IMR-90 (cell line): Measurements from ENCODE around the gene VDR. TPM values are rescaled to one million over a fixed set of nuclear protein-coding genes. Genes with fewer than 3 reads are reported as not detected.
A peak's percentile ranks its signal among the peaks of the same experiment; 100 is the strongest.

Source experiments
- ATAC-seq: fragments of 200-7000 bp; cut with Tn5 transposase; 2 replicates; pipeline ENCODE4 v1.9.1; 2020; ENCODE audit warnings: low read depth, mild to moderate bottlenecking, moderate library complexity
- BruUV-seq: library from RNA; stranded (reverse); fragments of 400-500 nt; replicated peaks from 2 replicates; lab custom pipeline; 2021; lab: Mats Ljungman, UMichigan
- CTCF ChIA-PET: fragments of 300-600 bp; formaldehyde crosslinking; extraction: SDS; loops from one replicate; lab custom pipeline; 2021; ENCODE audit warnings: antibody characterized with exemption; lab: Yijun Ruan, JAX
- POLR2A ChIA-PET: fragments of 300-600 bp; sonication (Branson Sonifier 250); formaldehyde crosslinking; loops from one replicate; lab custom pipeline; 2022; ENCODE audit warnings: antibody characterized with exemption; ENCODE audit not compliant: unreplicated experiment; lab: Charles Lee
- DNase-seq: peaks from one replicate; pipeline ENCODE4 v3.0.0; 2013
- H2AFZ ChIP-seq: replicated peaks from 2 replicates; pipeline ENCODE3; 2013; ENCODE audit warnings: low read length, mild to moderate bottlenecking; ENCODE audit not compliant: poor library complexity
- H2AK5ac ChIP-seq: 2 replicates; pipeline ENCODE4 v1.6.1; 2013; ENCODE audit warnings: low read depth, low read length, inconsistent platforms
- H2AK9ac ChIP-seq: replicated peaks from 2 replicates; pipeline ENCODE3; 2013; ENCODE audit warnings: mild to moderate bottlenecking, low read depth, low read length, moderate library complexity; ENCODE audit not compliant: poor library complexity
- H2BK120ac ChIP-seq: 2 replicates; pipeline ENCODE4 v1.6.1; 2013; ENCODE audit warnings: low read depth, low read length, inconsistent platforms
- H2BK15ac ChIP-seq: 3 replicates; pipeline ENCODE4 v1.6.1; 2013; ENCODE audit warnings: low read depth, low read length, inconsistent platforms
- H2BK20ac ChIP-seq: 2 replicates; pipeline ENCODE4 v1.6.1; 2013; ENCODE audit warnings: low read depth, mild to moderate bottlenecking, inconsistent platforms, low read length, moderate library complexity
- H2BK5ac ChIP-seq: 2 replicates; pipeline ENCODE4 v1.6.1; 2013; ENCODE audit warnings: mild to moderate bottlenecking, low read depth, low read length, inconsistent platforms; ENCODE audit not compliant: poor library complexity, severe bottlenecking
- H3K14ac ChIP-seq: replicated peaks from 2 replicates; pipeline ENCODE4 v1.6.1; 2013; ENCODE audit warnings: low read depth, low read length, inconsistent platforms
- H3K18ac ChIP-seq: 2 replicates; pipeline ENCODE4 v1.6.1; 2013; ENCODE audit warnings: low read depth, low read length, control low read depth
- H3K23ac ChIP-seq: 2 replicates; pipeline ENCODE4 v1.6.1; 2013; ENCODE audit warnings: low read depth, low read length, inconsistent platforms
- H3K27ac ChIP-seq: 2 replicates; pipeline ENCODE4 v1.5.1; 2013; ENCODE audit warnings: mild to moderate bottlenecking, control low read depth, low read length; ENCODE audit not compliant: insufficient read depth
- H3K27me3 ChIP-seq: 2 replicates; pipeline ENCODE4 v1.6.1; 2013; ENCODE audit warnings: low read length; ENCODE audit not compliant: control insufficient read depth, insufficient read depth
- H3K36me3 ChIP-seq: 2 replicates; pipeline ENCODE4 v1.6.1; 2013; ENCODE audit warnings: low read length, mixed read lengths; ENCODE audit not compliant: control insufficient read depth, insufficient read depth
- H3K4ac ChIP-seq: 2 replicates; pipeline ENCODE4 v1.6.1; 2013; ENCODE audit warnings: low read depth, low read length, inconsistent platforms
- H3K4me1 ChIP-seq: 2 replicates; pipeline ENCODE4 v1.6.1; 2013; ENCODE audit warnings: low read length, mixed read lengths; ENCODE audit not compliant: control insufficient read depth, insufficient read depth
- H3K4me2 ChIP-seq: 2 replicates; pipeline ENCODE4 v1.6.1; 2013; ENCODE audit warnings: low read depth, mild to moderate bottlenecking, control low read depth, low read length, moderate library complexity
- H3K4me3 ChIP-seq: 2 replicates; pipeline ENCODE4 v1.5.1; 2013; ENCODE audit warnings: low read depth, mild to moderate bottlenecking, control low read depth, low read length, moderate library complexity; ENCODE audit not compliant: insufficient read depth
- H3K56ac ChIP-seq: 2 replicates; pipeline ENCODE4 v1.6.1; 2013; ENCODE audit warnings: low read length, inconsistent platforms; ENCODE audit not compliant: insufficient read depth; ENCODE audit errors: extremely low read depth
- H3K79me1 ChIP-seq, 2 experiments: 2 replicates each; pipeline ENCODE4 v1.6.1; 2013; ENCODE audit warnings: low read length in 2 of 2, inconsistent platforms in 1 of 2, low read depth in 1 of 2
- H3K9ac ChIP-seq: 2 replicates; pipeline ENCODE4 v1.6.1; 2013; ENCODE audit warnings: low read depth, low read length, control low read depth
- H3K9me1 ChIP-seq: 2 replicates; pipeline ENCODE4 v1.6.1; 2013; ENCODE audit warnings: low read length, inconsistent platforms; ENCODE audit not compliant: insufficient read depth
- H3K9me3 ChIP-seq: 2 replicates; pipeline ENCODE4 v1.6.1; 2013; ENCODE audit warnings: low read length; ENCODE audit not compliant: control insufficient read depth, insufficient read depth
- H4K20me1 ChIP-seq: 2 replicates; pipeline ENCODE4 v1.6.1; 2013; ENCODE audit warnings: low read length, inconsistent platforms; ENCODE audit not compliant: insufficient read depth
- H4K5ac ChIP-seq: 2 replicates; pipeline ENCODE4 v1.6.1; 2013; ENCODE audit warnings: mild to moderate bottlenecking, low read depth, low read length, control low read depth
- H4K8ac ChIP-seq, 2 experiments: 2 replicates each; pipeline ENCODE4 v1.6.1; 2013; ENCODE audit warnings: low read depth in 2 of 2, low read length in 2 of 2, control low read depth in 1 of 2, inconsistent platforms in 1 of 2
- H4K91ac ChIP-seq: 2 replicates; pipeline ENCODE4 v1.6.1; 2013; ENCODE audit warnings: low read depth, low read length, inconsistent platforms; ENCODE audit not compliant: insufficient read depth
- BHLHE40 ChIP-seq: fragments of 150-350 bp; IDR thresholded peaks from 2 replicates; pipeline ENCODE4 v1.6.1; 2016; ENCODE audit warnings: mild to moderate bottlenecking, low read depth, low read length
- CEBPB ChIP-seq: IDR thresholded peaks from 2 replicates; pipeline ENCODE4 v1.6.1; 2012; ENCODE audit warnings: low read depth, low read length, improper control_type of control experiment
- CHD1 ChIP-seq: IDR thresholded peaks from 2 replicates; pipeline ENCODE4 v1.6.1; 2012; ENCODE audit warnings: low read depth, low read length, improper control_type of control experiment
- FOS ChIP-seq: fragments of 150-350 bp; IDR thresholded peaks from 2 replicates; pipeline ENCODE4 v1.6.1; 2016; ENCODE audit warnings: low read depth, low read length
- MAFK ChIP-seq: IDR thresholded peaks from 2 replicates; pipeline ENCODE4 v1.6.1; 2012; ENCODE audit warnings: low read depth, low read length, improper control_type of control experiment
- MAZ ChIP-seq: IDR thresholded peaks from 2 replicates; pipeline ENCODE4 v1.6.1; 2012; ENCODE audit warnings: low read depth, mild to moderate bottlenecking, low read length, improper control_type of control experiment, moderate library complexity, borderline replicate concordance
- MXI1 ChIP-seq: IDR thresholded peaks from 2 replicates; pipeline ENCODE4 v1.6.1; 2012; ENCODE audit warnings: low read depth, mild to moderate bottlenecking, low read length, moderate library complexity, borderline replicate concordance
- RAD21 ChIP-seq: IDR thresholded peaks from 2 replicates; pipeline ENCODE4 v1.6.1; 2012; ENCODE audit warnings: low read length, improper control_type of control experiment
- RCOR1 ChIP-seq: IDR thresholded peaks from 2 replicates; pipeline ENCODE4 v1.6.1; 2012; ENCODE audit warnings: mild to moderate bottlenecking, low read length, improper control_type of control experiment; ENCODE audit not compliant: insufficient replicate concordance
- RFX5 ChIP-seq: IDR thresholded peaks from 2 replicates; pipeline ENCODE4 v1.8.0; 2012; ENCODE audit warnings: low read depth, mild to moderate bottlenecking, low read length, moderate library complexity
- SMC3 ChIP-seq: fragments of 150-350 bp; IDR thresholded peaks from 2 replicates; pipeline ENCODE4 v1.6.1; 2016; ENCODE audit warnings: low read depth, mild to moderate bottlenecking, antibody characterized with exemption, low read length, moderate library complexity
- whole genome bisulfite sequencing, 2 experiments: methylation state at CpG; one replicate each; pipeline versions ENCODE4 v1.1.5 to v1.1.7; 2013; ENCODE audit warnings: missing lambda C conversion rate in 2 of 2; ENCODE audit not compliant: insufficient read length in 1 of 2; ENCODE audit errors: extremely low coverage in 2 of 2; 5-methylcytosine and 5-hydroxymethylcytosine counted together
- dilution Hi-C: fragments of 300-500 bp; cut with HindIII; formaldehyde crosslinking; loops from one replicate; pipeline ENCODE4 v1.14.3; 2018; ENCODE audit warnings: low sequenced_read_pairs; ENCODE audit not compliant: unreplicated experiment
- in situ Hi-C: fragments of 300-500 bp; cut with MboI; formaldehyde crosslinking; loops from 3 replicates; pipeline ENCODE4 v1.14.3; 2019; ENCODE audit warnings: low sequenced_read_pairs, inconsistent platforms, mixed read lengths
- intact Hi-C: fragments of 100-400 bp; cut with micrococcal nuclease; formaldehyde crosslinking; loops from 2 replicates; pipeline ENCODE4 v1.10.0; 2022
- polyA plus RNA-seq, 3 experiments: library from polyadenylated mRNA; depleted of rRNA; stranded (reverse); fragments of >200 nt; gene quantifications; 2 replicates each; pipeline ENCODE4 v1.2.3, GENCODE V29; 2012; ENCODE audit warnings: low replicate concordance in 1 of 3
- total RNA-seq: library from RNA; depleted of rRNA; stranded (reverse); fragments of >200 nt; gene quantifications from 2 replicates; pipeline ENCODE4 v1.2.3, GENCODE V29; 2012
- TF ChIP-seq, protein P1 (sequence below): fragments of 150-350 bp; IDR thresholded peaks from 2 replicates; pipeline ENCODE4 v1.6.1; 2017; ENCODE audit warnings: mild to moderate bottlenecking, antibody characterized with exemption, low read length, low read depth
- TF ChIP-seq, protein P2 (sequence below): fragments of 150-350 bp; IDR thresholded peaks from 2 replicates; pipeline ENCODE4 v1.6.1; 2016; ENCODE audit warnings: low read depth, mild to moderate bottlenecking, low read length, moderate library complexity, borderline replicate concordance

VDR gene
- total and polyA plus RNA-seq, 2 of the 4 experiments (the other 2 are of a cell fraction): 5.4 to 8.5 TPM

DNA sequence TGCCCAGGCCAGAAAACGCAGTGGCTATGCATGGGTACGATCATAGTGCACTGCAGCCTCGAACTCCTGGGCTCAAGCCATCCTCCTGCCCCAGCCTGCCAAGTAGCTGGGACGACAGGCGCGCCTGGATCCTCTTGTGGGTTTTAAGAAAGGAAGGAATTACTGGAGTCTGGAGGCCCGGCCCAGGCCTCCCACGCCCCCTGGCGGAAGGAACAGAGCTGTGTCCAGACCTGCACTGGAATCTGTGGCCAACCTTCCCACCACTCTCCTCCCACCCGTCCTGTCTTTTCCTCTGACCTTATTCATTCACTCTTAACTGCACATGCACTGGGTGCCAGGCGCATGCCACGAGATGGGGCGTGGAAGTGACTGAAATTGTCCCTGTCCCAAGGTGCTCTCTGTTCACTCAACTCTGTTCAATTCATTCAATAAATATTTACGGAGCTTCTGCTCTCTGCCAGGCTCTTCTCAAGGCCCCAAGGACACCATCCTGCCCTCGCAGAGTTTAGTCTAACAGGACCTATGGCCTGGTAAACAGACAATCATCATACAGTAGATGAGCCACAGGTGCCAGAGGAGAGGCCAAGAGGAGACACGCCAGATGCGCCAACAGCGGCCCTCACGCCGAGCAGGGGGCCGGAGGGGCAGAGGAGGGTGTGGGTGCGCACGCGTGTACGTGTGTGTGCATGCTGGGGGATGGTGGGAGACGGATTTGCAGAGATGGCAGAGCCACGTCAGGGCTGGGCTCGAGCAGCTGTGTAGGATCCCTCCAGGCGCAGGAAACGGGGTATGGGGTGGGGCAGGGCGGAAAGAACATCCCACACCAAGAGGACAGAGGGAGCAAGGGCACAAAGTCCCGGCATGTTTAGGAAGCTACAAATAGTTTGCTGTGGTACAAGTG lies 44.9 kb upstream of the VDR start:
- H4K91ac ChIP-seq: no peak overlapping the region
- peaks cover 2% of the 10 kb centered on the region; the same call in 1 of the 2 replicates for H3K9me1 ChIP-seq
- H3K9me3 ChIP-seq: no peaks in the 10 kb centered on the region
- in situ Hi-C loops: no loop called here
- no TSS peak for BruUV-seq
- peak overlapping the region; percentile 74 for H2AFZ ChIP-seq
- H3K4me3 ChIP-seq: no peak overlapping the region
- peak overlapping the region; percentile 31 for H2AK9ac ChIP-seq
- no peak overlapping the region for H4K5ac ChIP-seq
- H3K56ac ChIP-seq: no peak overlapping the region
- WGBS, 2 experiments: 33% methylated on average over 3 of the region's 32 CpGs; no CpG with 5 or more reads in 1 of the 2 experiments
- no peak overlapping the region for H2AK5ac ChIP-seq
- dilution Hi-C loops: no loop called here
- H2BK120ac ChIP-seq: no peak overlapping the region
- H3K14ac ChIP-seq: no peak overlapping the region
- H3K27me3 ChIP-seq: peaks cover 20% of the 10 kb centered on the region
- intact Hi-C loops: loop anchor here (1.0 to 5.0 kb wide), 5 partner anchors 47 to 235 kb away; partner anchors contain the start of genes HDAC7 and VDR
- no peak overlapping the region for H3K18ac ChIP-seq
- peak overlapping the region; percentile 27; the same call in 1 of the 2 replicates for H3K4ac ChIP-seq
- H3K4me1 ChIP-seq: peaks cover 12% of the 10 kb centered on the region
- H3K36me3 ChIP-seq: no peaks in the 10 kb centered on the region
- ATAC-seq (peak; percentile 90), DNase-seq (peak; percentile 72)
- H3K9ac ChIP-seq: no peak overlapping the region
- H3K79me1 ChIP-seq: no peaks in the 10 kb centered on the region
- POLR2A ChIA-PET: no interaction called here
- no peak overlapping the region; the same call in 2 of the 3 replicates for H2BK15ac ChIP-seq
- CTCF ChIA-PET: interaction anchor here (0.5 to 1.8 kb wide), 10 partner anchors 14 to 110 kb away, joined by 3 to 9 read pairs (median 4); partner anchors contain the start of genes TMEM106C and VDR
- H2BK5ac ChIP-seq: no peak overlapping the region
- H3K23ac ChIP-seq: no peak overlapping the region
- no peak overlapping the region for H3K27ac ChIP-seq
- no peak overlapping the region for H2BK20ac ChIP-seq
- H4K20me1 ChIP-seq: no peaks in the 10 kb centered on the region
- peak overlapping the region in 1 of 2 experiments; percentile 26; a peak in 1 of 4 replicates for H4K8ac ChIP-seq
- H3K4me2 ChIP-seq: no peak overlapping the region
- TF ChIP-seq RAD21 (peak; percentile 88), MXI1 (no peak), CHD1 (no peak), FOS (no peak), RFX5 (no peak), MAFK (no peak), RCOR1 (no peak), SMC3 (peak; percentile 81), BHLHE40 (no peak), CEBPB (no peak), MAZ (no peak)
- TF ChIP-seq, protein P1, sequence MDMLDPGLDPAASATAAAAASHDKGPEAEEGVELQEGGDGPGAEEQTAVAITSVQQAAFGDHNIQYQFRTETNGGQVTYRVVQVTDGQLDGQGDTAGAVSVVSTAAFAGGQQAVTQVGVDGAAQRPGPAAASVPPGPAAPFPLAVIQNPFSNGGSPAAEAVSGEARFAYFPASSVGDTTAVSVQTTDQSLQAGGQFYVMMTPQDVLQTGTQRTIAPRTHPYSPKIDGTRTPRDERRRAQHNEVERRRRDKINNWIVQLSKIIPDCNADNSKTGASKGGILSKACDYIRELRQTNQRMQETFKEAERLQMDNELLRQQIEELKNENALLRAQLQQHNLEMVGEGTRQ: no peak
- TF ChIP-seq, protein P2, sequence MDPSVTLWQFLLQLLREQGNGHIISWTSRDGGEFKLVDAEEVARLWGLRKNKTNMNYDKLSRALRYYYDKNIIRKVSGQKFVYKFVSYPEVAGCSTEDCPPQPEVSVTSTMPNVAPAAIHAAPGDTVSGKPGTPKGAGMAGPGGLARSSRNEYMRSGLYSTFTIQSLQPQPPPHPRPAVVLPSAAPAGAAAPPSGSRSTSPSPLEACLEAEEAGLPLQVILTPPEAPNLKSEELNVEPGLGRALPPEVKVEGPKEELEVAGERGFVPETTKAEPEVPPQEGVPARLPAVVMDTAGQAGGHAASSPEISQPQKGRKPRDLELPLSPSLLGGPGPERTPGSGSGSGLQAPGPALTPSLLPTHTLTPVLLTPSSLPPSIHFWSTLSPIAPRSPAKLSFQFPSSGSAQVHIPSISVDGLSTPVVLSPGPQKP: no peak
